ENCODE results near the gene B4GALT7.

Gene B4GALT7

GRCh38 chr5:177594071-177594470 is 5.9 kb upstream of the B4GALT7 start:
- DNase-seq (ENCODE audit: low spot score), result no peak
- TF ChIP-seq CTCF (IDR thresholded peaks at IDR 0.05; ENCODE audit: extremely low read depth, missing control alignments), result no peak

- no peak for TF ChIP-seq CTCF (IDR thresholded peaks at IDR 0.05; ENCODE audit: extremely low read depth, missing control alignments)
Measured at GRCh38 chr5:177595026-177595585, 4.8 kb upstream of the B4GALT7 start.

GRCh38 chr5:177595991-177596774 is 3.7 kb upstream of the B4GALT7 start:
- DNase-seq (ENCODE audit: low spot score), result no peak
- TF ChIP-seq CTCF (IDR thresholded peaks at IDR 0.05; ENCODE audit: extremely low read depth, missing control alignments), result no peak

More at GRCh38 chr5:177595026-177595585, 4.8 kb upstream of the B4GALT7 start:
- DNase-seq (ENCODE audit: low spot score), result no peak

GRCh38 chr5:177596775-177597238 is 3.1 kb upstream of the B4GALT7 start:
- no peak for DNase-seq (ENCODE audit: low spot score)
- no peak for TF ChIP-seq CTCF (IDR thresholded peaks at IDR 0.05; ENCODE audit: extremely low read depth, missing control alignments)

GRCh38 chr5:177598477-177598876 is 1.5 kb upstream of the B4GALT7 start:
- no peak for TF ChIP-seq CTCF (IDR thresholded peaks at IDR 0.05; ENCODE audit: extremely low read depth, missing control alignments)
- no peak for DNase-seq (ENCODE audit: low spot score)

GRCh38 chr5:177600508-177601018 is 631 bp downstream of the B4GALT7 start:
- DNase-seq (ENCODE audit: low spot score), result no peak
- no peak for TF ChIP-seq CTCF (IDR thresholded peaks at IDR 0.05; ENCODE audit: extremely low read depth, missing control alignments)

- no peak for TF ChIP-seq CTCF (IDR thresholded peaks at IDR 0.05; ENCODE audit: extremely low read depth, missing control alignments)
- no peak for DNase-seq (ENCODE audit: low spot score)
Measured at GRCh38 chr5:177601126-177601525, 1.2 kb downstream of the B4GALT7 start.
